Choroid plexus epithelial cell (primary cell): ENCODE data around the gene FRYL.

Experiments
- DNase-seq: peaks from one replicate; pipeline ENCODE4 v3.0.0-alpha.2; 2010; ENCODE audit warnings: low read depth
- H3K4me3 ChIP-seq: 2 replicates; pipeline ENCODE4 v1.5.1; 2011; ENCODE audit warnings: low read depth, mild to moderate bottlenecking, control low read depth, low read length, moderate library complexity
- TF ChIP-seq, protein P1 (sequence below): conservative IDR thresholded peaks from 2 replicates; pipeline ENCODE4 v1.5.1; 2011; ENCODE audit warnings: low read depth, mild to moderate bottlenecking, control low read depth, inconsistent platforms, low read length, moderate library complexity

Gene FRYL

DNA sequence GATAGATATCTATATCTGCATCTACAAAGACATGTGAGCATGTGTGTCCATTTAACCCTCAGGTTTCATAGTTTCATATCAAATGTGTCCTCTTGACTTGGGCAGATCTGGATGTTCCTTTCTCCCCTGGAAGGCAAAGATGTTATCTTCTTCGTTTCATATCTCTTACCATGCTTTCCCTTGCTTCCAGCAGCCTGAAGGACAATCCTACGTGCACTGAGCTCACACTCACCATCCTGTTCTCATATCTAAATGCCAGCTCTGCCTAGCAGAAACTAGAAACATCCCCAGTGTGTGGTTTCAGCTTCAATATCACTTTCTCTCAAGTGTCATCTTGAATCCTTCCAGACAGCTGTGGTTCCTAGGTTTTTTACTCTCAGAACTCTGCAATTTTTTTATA, 223.8 kb downstream of the FRYL start:
- no peak overlapping the region for H3K4me3 ChIP-seq
- TF ChIP-seq, protein P1, sequence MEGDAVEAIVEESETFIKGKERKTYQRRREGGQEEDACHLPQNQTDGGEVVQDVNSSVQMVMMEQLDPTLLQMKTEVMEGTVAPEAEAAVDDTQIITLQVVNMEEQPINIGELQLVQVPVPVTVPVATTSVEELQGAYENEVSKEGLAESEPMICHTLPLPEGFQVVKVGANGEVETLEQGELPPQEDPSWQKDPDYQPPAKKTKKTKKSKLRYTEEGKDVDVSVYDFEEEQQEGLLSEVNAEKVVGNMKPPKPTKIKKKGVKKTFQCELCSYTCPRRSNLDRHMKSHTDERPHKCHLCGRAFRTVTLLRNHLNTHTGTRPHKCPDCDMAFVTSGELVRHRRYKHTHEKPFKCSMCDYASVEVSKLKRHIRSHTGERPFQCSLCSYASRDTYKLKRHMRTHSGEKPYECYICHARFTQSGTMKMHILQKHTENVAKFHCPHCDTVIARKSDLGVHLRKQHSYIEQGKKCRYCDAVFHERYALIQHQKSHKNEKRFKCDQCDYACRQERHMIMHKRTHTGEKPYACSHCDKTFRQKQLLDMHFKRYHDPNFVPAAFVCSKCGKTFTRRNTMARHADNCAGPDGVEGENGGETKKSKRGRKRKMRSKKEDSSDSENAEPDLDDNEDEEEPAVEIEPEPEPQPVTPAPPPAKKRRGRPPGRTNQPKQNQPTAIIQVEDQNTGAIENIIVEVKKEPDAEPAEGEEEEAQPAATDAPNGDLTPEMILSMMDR: no peak
- DNase-seq: no peak

DNA sequence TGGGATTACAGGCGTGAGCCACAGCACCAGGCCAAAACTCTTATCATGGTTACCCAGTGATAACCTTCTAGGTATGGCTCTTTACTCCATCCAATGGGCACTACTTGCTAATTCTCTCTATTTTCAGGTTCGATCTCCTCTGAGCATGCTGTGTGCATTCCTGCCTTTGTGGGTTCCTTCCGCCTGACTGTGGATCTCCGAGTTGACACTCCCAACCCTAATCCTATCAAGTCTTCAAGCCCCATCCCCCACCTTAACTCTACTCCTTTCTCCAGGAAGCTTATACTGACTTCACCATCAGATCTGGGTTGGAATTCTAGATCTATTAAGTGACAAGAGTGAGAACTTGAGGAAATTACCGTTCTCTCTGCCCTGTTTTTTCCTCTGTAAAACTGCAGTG, 225.5 kb downstream of the FRYL start:
- DNase-seq: no peak
- no peak overlapping the region for H3K4me3 ChIP-seq
- TF ChIP-seq, protein P1: no peak

DNA sequence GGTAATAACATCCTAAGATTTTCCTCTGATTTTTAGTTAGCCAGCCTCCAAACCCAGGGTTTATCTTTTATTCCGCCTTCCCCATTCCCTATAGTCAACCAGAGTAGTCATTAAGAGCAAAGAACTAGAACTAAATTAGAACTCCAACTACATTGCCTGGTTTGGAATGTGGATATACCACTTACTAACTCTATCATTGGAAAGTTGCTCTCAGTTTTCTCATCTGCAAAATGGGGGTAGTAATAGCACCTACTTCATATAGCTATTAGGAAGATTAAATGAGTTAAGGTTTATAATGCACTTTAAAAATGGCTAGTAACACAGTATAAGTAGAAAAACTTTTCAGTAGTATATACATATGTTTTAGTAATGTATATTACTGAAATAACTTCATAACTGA, 226.4 kb downstream of the FRYL start:
- TF ChIP-seq, protein P1: no peak
- DNase-seq: no peak
- no peak overlapping the region for H3K4me3 ChIP-seq

DNA sequence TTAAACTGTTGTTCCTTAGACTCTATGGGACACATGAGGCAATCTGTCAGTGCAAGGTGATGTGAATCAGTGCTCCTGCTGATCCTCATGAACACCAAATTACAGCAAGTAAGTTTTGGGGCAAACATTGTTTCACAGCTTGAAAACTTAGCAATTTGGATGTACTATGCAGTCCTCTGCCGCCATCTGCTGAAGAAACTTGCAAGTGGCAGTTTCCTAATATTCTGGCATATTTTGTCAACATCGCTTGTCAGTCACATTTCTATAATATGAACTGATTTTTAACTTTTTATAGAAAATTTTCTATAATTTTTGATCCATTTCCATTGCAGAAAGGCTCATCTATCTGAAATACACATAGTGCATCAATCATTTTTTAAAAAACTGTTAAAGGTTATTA, 233.7 kb downstream of the FRYL start:
- peak; percentile 75 for DNase-seq

DNA sequence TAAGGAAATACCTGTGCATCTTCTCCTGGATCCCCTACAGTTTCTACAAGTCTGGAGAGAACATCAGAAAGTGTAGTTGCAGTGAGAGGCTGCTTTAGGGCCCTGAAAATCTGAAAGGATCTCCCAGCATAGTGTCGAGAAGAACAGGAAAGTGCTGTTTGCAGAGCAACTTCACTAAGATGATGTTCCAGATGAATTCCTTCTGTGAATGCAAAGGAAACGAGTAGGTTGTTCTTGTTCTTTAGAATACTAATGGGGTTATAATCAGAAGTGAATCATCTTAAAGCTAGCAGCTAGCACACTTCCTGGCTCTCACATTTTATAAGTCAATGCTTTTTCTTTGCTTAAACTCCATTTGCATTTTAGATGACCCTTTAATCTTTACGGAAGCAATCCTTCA, 236.3 kb downstream of the FRYL start:
- TF ChIP-seq, protein P1: no peak
- DNase-seq: peak; percentile 11
- H3K4me3 ChIP-seq: no peak overlapping the region

More for the DNA sequence above, 233.7 kb downstream of the FRYL start:
- H3K4me3 ChIP-seq: no peak overlapping the region
- TF ChIP-seq, protein P1: peak; percentile 90

DNA sequence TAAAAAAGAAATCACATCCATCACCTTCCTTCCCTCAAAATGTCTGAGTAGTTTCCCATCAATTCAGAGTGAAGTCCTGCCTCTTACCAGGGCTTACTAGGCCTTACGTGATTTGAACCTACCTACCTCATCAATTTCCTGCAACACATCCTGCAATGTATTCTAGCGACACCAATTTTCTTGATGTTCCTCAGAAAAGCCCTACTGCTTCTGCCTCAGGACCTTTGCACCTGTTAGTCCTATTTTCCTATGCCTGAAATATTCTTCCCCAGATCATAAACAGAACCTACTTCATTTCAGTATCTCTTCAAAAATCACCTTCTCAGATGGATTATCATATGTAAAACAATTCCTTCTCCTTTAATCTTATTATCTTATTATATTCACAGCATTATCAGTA, 237.2 kb downstream of the FRYL start:
- no peak overlapping the region for H3K4me3 ChIP-seq
- TF ChIP-seq, protein P1: no peak
- no peak for DNase-seq

DNA sequence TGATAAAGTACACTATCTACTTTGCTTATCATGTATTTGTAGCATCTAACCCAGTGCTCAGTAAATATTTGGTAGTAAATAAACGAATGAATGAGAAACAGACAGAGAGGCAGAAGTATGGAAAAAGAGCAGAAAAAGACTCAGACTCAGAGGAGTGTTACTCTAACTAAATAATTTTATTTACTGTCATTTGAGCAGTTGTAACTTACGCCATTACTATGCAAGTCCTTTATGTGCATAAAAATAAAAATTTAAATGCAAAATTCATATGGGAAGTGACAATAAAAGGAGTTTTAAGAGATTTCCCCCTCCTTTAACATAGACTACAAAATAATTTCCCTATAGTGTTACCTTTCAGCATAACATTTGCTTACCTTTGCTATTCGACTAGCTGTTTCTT, 240.5 kb downstream of the FRYL start:
- no peak overlapping the region for H3K4me3 ChIP-seq
- no peak for DNase-seq
- TF ChIP-seq, protein P1: no peak
